Activated gamma-delta T cell treated with Interleukin-2 at 50 U/mL for 16 hours (primary cell): ENCODE results near the gene SALL4.

Experiments
- DNase-seq: peaks from one replicate; pipeline ENCODE4 v3.0.0-alpha.2; 2020

SALL4 gene

GRCh38 chr20:51734876-51735720 lies 67.2 kb downstream of the SALL4 start:
- DNase-seq, result no peak

- no peak for DNase-seq
Measured at GRCh38 chr20:51733070-51733469, 69.3 kb downstream of the SALL4 start.
